Tibial nerve (tissue), 4 donors: ENCODE data around the gene LIN9. TPM values are rescaled to one million over a fixed set of nuclear protein-coding genes. Genes with fewer than 3 reads are reported as not detected.

ENCODE experiments used
- DNase-seq, 2 donors: peaks; one replicate each; pipeline ENCODE4 v3.0.0-alpha.2; 2019; ENCODE audit warnings: low spot score in 2 of 2
- H3K27ac ChIP-seq, 4 donors: fragments of 200-600 bp; sonication (generic) in 3 of 4; one replicate each; pipeline ENCODE4 v1.5.1; 2017 to 2019; ENCODE audit warnings: mild to moderate bottlenecking in 1 of 4
- H3K27me3 ChIP-seq, 2 donors: fragments of 200-600 bp; sonication (generic) in 1 of 2; one replicate each; pipeline versions ENCODE4 v1.5.1 to v1.6.0; 2017 to 2019
- H3K36me3 ChIP-seq, 3 donors: fragments of 200-600 bp; sonication (generic); one replicate each; pipeline ENCODE4 v1.5.1; 2018 to 2019
- H3K4me1 ChIP-seq, 4 donors: fragments of 200-600 bp; sonication (generic) in 3 of 4; one replicate each; pipeline ENCODE4 v1.5.1; 2017 to 2019
- H3K4me3 ChIP-seq, 4 donors: fragments of 200-600 bp; sonication (generic) in 3 of 4; one replicate each; pipeline ENCODE4 v1.5.1; 2017 to 2019; ENCODE audit warnings: mild to moderate bottlenecking in 1 of 4, moderate library complexity in 1 of 4
- H3K9me3 ChIP-seq, 4 donors: fragments of 200-600 bp; sonication (generic) in 3 of 4; one replicate each; pipeline ENCODE4 v1.5.1; 2017 to 2019
- CTCF ChIP-seq, 5 experiments: fragments of 200-600 bp in 3 of 5; fragments of 450-650 bp in 2 of 5; sonication (generic) in 3 of 5; IDR thresholded peaks; one replicate each; pipeline ENCODE4 v1.5.1; 2016 to 2019; ENCODE audit warnings: antibody characterized with exemption in 5 of 5, mild to moderate bottlenecking in 3 of 5, moderate library complexity in 2 of 5
- EP300 ChIP-seq, 2 donors: sonication (generic); formaldehyde crosslinking; IDR thresholded peaks; one replicate each; pipeline ENCODE4 v1.6.1; 2017; ENCODE audit warnings: antibody characterized with exemption in 2 of 2, mild to moderate bottlenecking in 1 of 2
- POLR2A ChIP-seq, 2 donors: fragments of 450-650 bp; IDR thresholded peaks; one replicate each; pipeline ENCODE4 v1.6.1; 2017; ENCODE audit warnings: antibody characterized with exemption in 2 of 2, mild to moderate bottlenecking in 2 of 2, moderate library complexity in 2 of 2
- WGBS, 2 donors: methylation state at CpG; one replicate each; pipeline ENCODE4 v1.1.5; 2018; 5-methylcytosine and 5-hydroxymethylcytosine counted together
- total RNA-seq, 4 donors: library from RNA; depleted of rRNA; stranded (reverse); fragments of >200 nt; gene quantifications; one replicate each; pipeline ENCODE4 v1.1.0, GENCODE V29; 2016

The LIN9 gene
- total RNA-seq, 4 donors from 2014 or later: 1.3 to 2.4 (median 2.2) TPM

GRCh38 chr1:226332947-226333346 is 24.0 kb upstream of the LIN9 start:
- no peaks in the 10 kb centered on the region for H3K9me3 ChIP-seq
- no peaks in the 10 kb centered on the region for H3K27me3 ChIP-seq
- no peaks in the 10 kb centered on the region for H3K36me3 ChIP-seq
- 61 to 64% methylated on average over 2 of the region's 2 CpGs for WGBS, 2 donors
- DNase-seq: no peak
- no peak overlapping the region for H3K4me3 ChIP-seq
- TF ChIP-seq POLR2A (IDR thresholded peaks at IDR 0.05) (no peak), CTCF (IDR thresholded peaks at IDR 0.05) (no peak), EP300 (IDR thresholded peaks at IDR 0.05) (no peak)
- H3K4me1 ChIP-seq: peaks cover 0 to 7% (median 0%) of the 10 kb centered on the region in 4 donors
- H3K27ac ChIP-seq: no peak overlapping the region

- Histone ChIP-seq H3K27me3 (no peaks in the 10 kb centered on the region), H3K4me1 (peaks cover 0 to 7% (median 0%) of the 10 kb centered on the region in 4 donors), H3K9me3 (no peaks in the 10 kb centered on the region), H3K4me3 (no peak overlapping the region), H3K27ac (no peak overlapping the region), H3K36me3 (no peaks in the 10 kb centered on the region)
- WGBS, 2 donors: 92 to 96% methylated on average over 3 of the region's 3 CpGs
- no peak for DNase-seq
- TF ChIP-seq POLR2A (IDR thresholded peaks at IDR 0.05) (no peak), EP300 (IDR thresholded peaks at IDR 0.05) (no peak), CTCF (IDR thresholded peaks at IDR 0.05) (no peak)
Measured at GRCh38 chr1:226329237-226329636, 20.3 kb upstream of the LIN9 start.

GRCh38 chr1:226327761-226328162 is 18.8 kb upstream of the LIN9 start:
- Histone ChIP-seq H3K4me3 (no peak overlapping the region), H3K27me3 (no peaks in the 10 kb centered on the region), H3K36me3 (no peaks in the 10 kb centered on the region), H3K27ac (no peak overlapping the region), H3K4me1 (peaks cover 0 to under 1% (median 0%) of the 10 kb centered on the region in 4 donors), H3K9me3 (no peaks in the 10 kb centered on the region)
- no peak for TF ChIP-seq EP300 (IDR thresholded peaks at IDR 0.05)
- TF ChIP-seq CTCF (IDR thresholded peaks at IDR 0.05): no peak
- no peak for TF ChIP-seq POLR2A (IDR thresholded peaks at IDR 0.05)
- DNase-seq: no peak
- 56 to 61% methylated on average over 2 of the region's 2 CpGs for WGBS, 2 donors

- no peak for TF ChIP-seq EP300 (IDR thresholded peaks at IDR 0.05)
- TF ChIP-seq POLR2A (IDR thresholded peaks at IDR 0.05): no peak
- 50% methylated on average over 1 of the region's 1 CpG for WGBS, 2 donors
- DNase-seq: no peak
Measured at GRCh38 chr1:226325178-226325577, 16.2 kb upstream of the LIN9 start.

GRCh38 chr1:226324479-226324878 is 15.5 kb upstream of the LIN9 start:
- no peak for DNase-seq
- no peaks in the 10 kb centered on the region for H3K4me1 ChIP-seq
- no peaks in the 10 kb centered on the region for H3K27me3 ChIP-seq
- TF ChIP-seq POLR2A (IDR thresholded peaks at IDR 0.05) (no peak), EP300 (IDR thresholded peaks at IDR 0.05) (no peak), CTCF (IDR thresholded peaks at IDR 0.05) (no peak)
- H3K27ac ChIP-seq: no peak overlapping the region
- no peaks in the 10 kb centered on the region for H3K36me3 ChIP-seq
- no peak overlapping the region for H3K4me3 ChIP-seq
- no peaks in the 10 kb centered on the region for H3K9me3 ChIP-seq

More at GRCh38 chr1:226325178-226325577, 16.2 kb upstream of the LIN9 start:
- Histone ChIP-seq H3K9me3 (no peaks in the 10 kb centered on the region), H3K4me3 (no peak overlapping the region), H3K27me3 (no peaks in the 10 kb centered on the region), H3K4me1 (no peaks in the 10 kb centered on the region), H3K36me3 (no peaks in the 10 kb centered on the region), H3K27ac (no peak overlapping the region)

GRCh38 chr1:226322986-226323385 is 14.0 kb upstream of the LIN9 start:
- DNase-seq: no peak
- no peaks in the 10 kb centered on the region for H3K27me3 ChIP-seq
- no peaks in the 10 kb centered on the region for H3K36me3 ChIP-seq
- 85 to 96% methylated on average over 3 of the region's 3 CpGs for WGBS, 2 donors
- no peaks in the 10 kb centered on the region for H3K9me3 ChIP-seq
- H3K4me1 ChIP-seq: no peaks in the 10 kb centered on the region
- no peak overlapping the region for H3K4me3 ChIP-seq
- H3K27ac ChIP-seq: no peak overlapping the region
- no peak for TF ChIP-seq POLR2A (IDR thresholded peaks at IDR 0.05)
- TF ChIP-seq CTCF (IDR thresholded peaks at IDR 0.05): no peak
- TF ChIP-seq EP300 (IDR thresholded peaks at IDR 0.05): no peak
